ENCODE results near the gene NACC1.
"Not testable (repeated sequence)": the region's sequence is repeated elsewhere in the genome, so short reads cannot be mapped to it uniquely, and the experiment has no call there.

The NACC1 gene

GRCh38 chr19:13138916-13139198 lies 20.8 kb downstream of the NACC1 start:
- DNase-seq (no peak), ATAC-seq (ENCODE audit: insufficient read depth, low read depth) (no peak)
- Histone ChIP-seq H2AFZ (ENCODE audit: low read depth, low read length) (no peak overlapping the region), H3K27ac (ENCODE audit: low read length) (no peak overlapping the region), H3K4me3 (ENCODE audit: low read depth in 1 of 2, low read length in 2 of 2) (no peak overlapping the region), H3K36me3 (ENCODE audit: insufficient read depth, low read length) (peaks cover 61% of the 10 kb centered on the region), H3K27me3 (ENCODE audit: insufficient read depth, low read length, poor library complexity) (no peaks in the 10 kb centered on the region), H3K9ac (ENCODE audit: low read depth, low read length) (no peak overlapping the region), H3K79me2 (ENCODE audit: insufficient read depth, low read length) (peaks cover 10% of the 10 kb centered on the region; the same call in 1 of the 2 replicates), H3K4me2 (ENCODE audit: insufficient read depth, low read length) (no peak overlapping the region), H3K4me1 (ENCODE audit: insufficient read depth, low read length) (no peaks in the 10 kb centered on the region), H3K9me3 (ENCODE audit: insufficient read depth, low read length, severe bottlenecking) (no peaks in the 10 kb centered on the region), H4K20me1 (ENCODE audit: insufficient read depth, low read length) (peaks cover 40% of the 10 kb centered on the region)
- TF ChIP-seq EZH2 (IDR thresholded peaks at IDR 0.05; ENCODE audit: borderline replicate concordance, low read depth, low read length, severe bottlenecking): no peak

- Histone ChIP-seq H3K36me3 (ENCODE audit: insufficient read depth, low read length) (peaks cover 61% of the 10 kb centered on the region), H3K9ac (ENCODE audit: low read depth, low read length) (no peak overlapping the region)
Observed at GRCh38 chr19:13139633-13140311, 21.7 kb downstream of the NACC1 start.

GRCh38 chr19:13146763-13147563 lies 28.9 kb downstream of the NACC1 start:
- H2AFZ ChIP-seq (ENCODE audit: low read depth, low read length): no peak overlapping the region
- no peaks in the 10 kb centered on the region; the same call in 1 of the 2 replicates for H4K20me1 ChIP-seq (ENCODE audit: insufficient read depth, low read length)
- no peak overlapping the region for H3K27ac ChIP-seq (ENCODE audit: low read length)
- H3K4me1 ChIP-seq (ENCODE audit: insufficient read depth, low read length): peaks cover 18% of the 10 kb centered on the region
- no peak overlapping the region for H3K4me2 ChIP-seq (ENCODE audit: insufficient read depth, low read length)
- no peaks in the 10 kb centered on the region for H3K9me3 ChIP-seq (ENCODE audit: insufficient read depth, low read length, severe bottlenecking)
- no peaks in the 10 kb centered on the region for H3K27me3 ChIP-seq (ENCODE audit: insufficient read depth, low read length, poor library complexity)
- no peak overlapping the region for H3K4me3 ChIP-seq (ENCODE audit: low read depth in 1 of 2, low read length in 2 of 2)
- DNase-seq (no peak), ATAC-seq (ENCODE audit: insufficient read depth, low read depth) (no peak)
- peaks cover 16% of the 10 kb centered on the region for H3K36me3 ChIP-seq (ENCODE audit: insufficient read depth, low read length)
- peaks cover 18% of the 10 kb centered on the region for H3K79me2 ChIP-seq (ENCODE audit: insufficient read depth, low read length)
- no peak overlapping the region for H3K9ac ChIP-seq (ENCODE audit: low read depth, low read length)
- TF ChIP-seq EZH2 (IDR thresholded peaks at IDR 0.05; ENCODE audit: borderline replicate concordance, low read depth, low read length, severe bottlenecking) (no peak), CTCF (IDR thresholded peaks at IDR 0.05; ENCODE audit: borderline replicate concordance, extremely low read depth, low read length, poor library complexity, severe bottlenecking) (no peak)

More at GRCh38 chr19:13139633-13140311, 21.7 kb downstream of the NACC1 start:
- Histone ChIP-seq H4K20me1 (ENCODE audit: insufficient read depth, low read length) (peaks cover 32% of the 10 kb centered on the region), H3K27ac (ENCODE audit: low read length) (no peak overlapping the region), H3K27me3 (ENCODE audit: insufficient read depth, low read length, poor library complexity) (no peaks in the 10 kb centered on the region), H2AFZ (ENCODE audit: low read depth, low read length) (no peak overlapping the region), H3K79me2 (ENCODE audit: insufficient read depth, low read length) (peaks cover 1% of the 10 kb centered on the region; the same call in 1 of the 2 replicates), H3K4me2 (ENCODE audit: insufficient read depth, low read length) (no peak overlapping the region), H3K4me3 (ENCODE audit: low read depth in 1 of 2, low read length in 2 of 2) (no peak overlapping the region), H3K9me3 (ENCODE audit: insufficient read depth, low read length, severe bottlenecking) (no peaks in the 10 kb centered on the region), H3K4me1 (ENCODE audit: insufficient read depth, low read length) (no peaks in the 10 kb centered on the region)
- no peak for DNase-seq
- TF ChIP-seq CTCF (IDR thresholded peaks at IDR 0.05; ENCODE audit: borderline replicate concordance, extremely low read depth, low read length, poor library complexity, severe bottlenecking) (no peak), EZH2 (IDR thresholded peaks at IDR 0.05; ENCODE audit: borderline replicate concordance, low read depth, low read length, severe bottlenecking) (no peak)
- ATAC-seq (ENCODE audit: insufficient read depth, low read depth): no peak

- Histone ChIP-seq H3K4me2 (ENCODE audit: insufficient read depth, low read length) (peak overlapping the region; percentile 100), H3K9ac (ENCODE audit: low read depth, low read length) (peak overlapping the region; percentile 87), H3K4me3 (ENCODE audit: low read depth in 1 of 2, low read length in 2 of 2) (peak overlapping the region; percentile 54 to 68), H3K4me1 (ENCODE audit: insufficient read depth, low read length) (peaks cover 40% of the 10 kb centered on the region), H4K20me1 (ENCODE audit: insufficient read depth, low read length) (peaks cover 13% of the 10 kb centered on the region), H2AFZ (ENCODE audit: low read depth, low read length) (peak overlapping the region; percentile 74), H3K27me3 (ENCODE audit: insufficient read depth, low read length, poor library complexity) (peaks cover 13% of the 10 kb centered on the region), H3K27ac (ENCODE audit: low read length) (peak overlapping the region; percentile 74), H3K36me3 (ENCODE audit: insufficient read depth, low read length) (peaks cover 21% of the 10 kb centered on the region), H3K79me2 (ENCODE audit: insufficient read depth, low read length) (peaks cover 31% of the 10 kb centered on the region)
- not testable (repeated sequence) for ATAC-seq (ENCODE audit: insufficient read depth, low read depth); H3K9me3 ChIP-seq (ENCODE audit: insufficient read depth, low read length, severe bottlenecking); DNase-seq
Observed at GRCh38 chr19:13149173-13149627, 31.1 kb downstream of the NACC1 start.

All from DND-41 (cell line).